Middle frontal gyrus (tissue), 1 donor: ENCODE results near the gene PGM2L1.

Source experiments
- DNase-seq: peaks from one replicate; pipeline ENCODE4 v3.0.0-alpha.2; 2015; ENCODE audit warnings: low spot score; ENCODE audit errors: extremely low spot score

The PGM2L1 gene

GRCh38 chr11:74299015-74299414, 99.2 kb downstream of the PGM2L1 start:
- DNase-seq: no peak

- DNase-seq: no peak
Observed at GRCh38 chr11:74297484-74297883, 100.7 kb downstream of the PGM2L1 start.

GRCh38 chr11:74288911-74289310, 109.3 kb downstream of the PGM2L1 start:
- DNase-seq: no peak

- DNase-seq: no peak
Observed at GRCh38 chr11:74288161-74288560, 110.1 kb downstream of the PGM2L1 start.

GRCh38 chr11:74284466-74284865, 113.8 kb downstream of the PGM2L1 start:
- no peak for DNase-seq

GRCh38 chr11:74283580-74284180, 114.6 kb downstream of the PGM2L1 start:
- DNase-seq: no peak

GRCh38 chr11:74282914-74283371, 115.3 kb downstream of the PGM2L1 start:
- no peak for DNase-seq

GRCh38 chr11:74282421-74282820, 115.8 kb downstream of the PGM2L1 start:
- DNase-seq: no peak

GRCh38 chr11:74280494-74280893, 117.7 kb downstream of the PGM2L1 start:
- no peak for DNase-seq
